K562 (cell line): ENCODE measurements around the gene MIXL1. TPM values are rescaled to one million over a fixed set of nuclear protein-coding genes. Genes with fewer than 3 reads are reported as not detected.
A peak's percentile ranks its signal among the peaks of the same experiment; 100 is the strongest.
"Not testable (repeated sequence)": the region's sequence is repeated elsewhere in the genome, so short reads cannot be mapped to it uniquely, and the experiment has no call there.

Experiments used
- ATAC-seq: fragments of 200-7000 bp; cut with Tn5 transposase; 3 replicates; pipeline ENCODE4 v1.9.1; 2020; ENCODE audit warnings: moderate library complexity
- BruUV-seq: library from RNA; stranded (reverse); fragments of 400-500 nt; replicated peaks from 2 replicates; lab custom pipeline; 2021; lab: Mats Ljungman, UMichigan
- CTCF ChIA-PET: fragments of 300-600 bp; formaldehyde crosslinking; extraction: SDS; loops from one replicate; lab custom pipeline; 2021; ENCODE audit warnings: low intra/inter-chr PET ratio; lab: Yijun Ruan, JAX
- POLR2A ChIA-PET: fragments of 300-600, 350-650 bp; sonication (Branson Sonifier 250); formaldehyde crosslinking; extraction: SDS; loops from one replicate; lab custom pipeline; 2021; ENCODE audit warnings: antibody characterized with exemption, inconsistent platforms; lab: Yijun Ruan, JAX
- DNase-seq, 4 experiments: peaks; one replicate each; pipeline versions ENCODE4 v3.0.0 to v3.0.0-alpha.2; 2011 to 2018; ENCODE audit warnings: low spot score in 3 of 4, mixed read lengths in 3 of 4; ENCODE audit errors: extremely low read depth in 1 of 4
- FAIRE-seq: peaks from 2 replicates; lab custom pipeline; 2011; peaks lifted over from hg19 to GRCh38; lab: Jason Lieb, UNC
- H2AFZ ChIP-seq: 2 replicates; pipeline ENCODE4 v1.6.0; 2011; ENCODE audit warnings: low read depth, low read length, control low read depth, inconsistent platforms
- H3K27ac ChIP-seq: fragments of 200-600 bp; 3 replicates; pipeline ENCODE4 v1.8.0; 2011; ENCODE audit warnings: low read depth, mild to moderate bottlenecking, control low read depth, inconsistent platforms, low read length, moderate library complexity, mixed read lengths; ENCODE audit errors: extremely low read depth
- H3K27me3 ChIP-seq, 2 experiments: fragments of 300-600 bp in 1 of 2; 2 replicates in 1 of 2; 3 replicates in 1 of 2; pipeline versions ENCODE4 v1.6.0 to v1.8.0; 2011; ENCODE audit warnings: inconsistent platforms in 2 of 2, low read length in 2 of 2, mild to moderate bottlenecking in 1 of 2, mixed read lengths in 1 of 2, moderate library complexity in 1 of 2; ENCODE audit not compliant: control insufficient read depth in 2 of 2, insufficient read depth in 2 of 2
- H3K36me3 ChIP-seq: fragments of 300-600 bp; 3 replicates; pipeline ENCODE4 v1.8.0; 2011; ENCODE audit warnings: mild to moderate bottlenecking, low read length, inconsistent platforms; ENCODE audit not compliant: control insufficient read depth, insufficient read depth
- H3K4me1 ChIP-seq, 2 experiments: fragments of 200-600 bp in 1 of 2; replicated peaks in 1 of 2; 2 replicates in 1 of 2; 3 replicates in 1 of 2; pipeline versions ENCODE4 v1.5.1 to v1.8.0; 2011; ENCODE audit warnings: inconsistent platforms in 2 of 2, low read length in 2 of 2, mild to moderate bottlenecking in 1 of 2, mixed read lengths in 1 of 2, moderate library complexity in 1 of 2; ENCODE audit not compliant: control insufficient read depth in 2 of 2, insufficient read depth in 2 of 2
- H3K4me2 ChIP-seq: 2 replicates; pipeline ENCODE4 v1.6.1; 2011; ENCODE audit warnings: low read length, control low read depth, inconsistent platforms, mixed read lengths; ENCODE audit not compliant: insufficient read depth
- H3K4me3 ChIP-seq: fragments of 200-600 bp; sonication (generic), shearing (Covaris generic); 2 replicates; pipeline ENCODE4 v1.5.1; 2016; ENCODE audit warnings: control low read depth, inconsistent platforms
- H3K79me2 ChIP-seq: fragments of 200-600 bp; 3 replicates; pipeline ENCODE4 v1.8.0; 2011; ENCODE audit warnings: low read length, inconsistent platforms; ENCODE audit not compliant: control insufficient read depth, insufficient read depth
- H3K9ac ChIP-seq, 2 experiments: 2 replicates each; pipeline versions ENCODE4 v1.6.0 to v1.6.1; 2011; ENCODE audit warnings: low read depth in 2 of 2, low read length in 2 of 2, control low read depth in 1 of 2, inconsistent platforms in 1 of 2, mild to moderate bottlenecking in 1 of 2, mixed read lengths in 1 of 2; ENCODE audit not compliant: insufficient read depth in 1 of 2
- H3K9me1 ChIP-seq: one replicate; pipeline ENCODE4 v1.6.0; 2011; ENCODE audit warnings: inconsistent platforms, mild to moderate bottlenecking, low read length, moderate library complexity; ENCODE audit not compliant: control insufficient read depth, insufficient read depth
- H3K9me3 ChIP-seq: replicated peaks from 2 replicates; pipeline ENCODE4 v1.5.1; 2011; ENCODE audit warnings: low read depth, low read length, inconsistent platforms; ENCODE audit not compliant: control insufficient read depth, insufficient read depth
- H4K20me1 ChIP-seq: replicated peaks from 2 replicates; pipeline ENCODE4 v1.6.1; 2011; ENCODE audit warnings: low read length, inconsistent platforms, mixed read lengths; ENCODE audit not compliant: control insufficient read depth, insufficient read depth
- ARNT ChIP-seq, 2 experiments: fragments of 450-650 bp; IDR thresholded peaks; 2 replicates each; pipeline ENCODE4 v1.6.1; 2016; ENCODE audit warnings: mild to moderate bottlenecking in 1 of 2
- ZNF121 ChIP-seq: sonication (generic); formaldehyde crosslinking; conservative IDR thresholded peaks from 2 replicates; pipeline ENCODE4 v1.8.0; 2022; ENCODE audit warnings: missing genetic modification reagents
- WGBS: fragments of 100-300 bp; shearing (Covaris generic); methylation state at CpG from one replicate; pipeline ENCODE4 v1.1.6; 2016; ENCODE audit warnings: low coverage, mixed read lengths; ENCODE audit not compliant: insufficient coverage; ENCODE audit errors: missing lambda C conversion rate; 5-methylcytosine and 5-hydroxymethylcytosine counted together
- in situ Hi-C: fragments of 300-500 bp; cut with MboI; formaldehyde crosslinking; loops from 4 replicates; pipeline ENCODE4 v1.15.0; 2018; ENCODE audit warnings: inconsistent platforms, mixed read lengths
- intact Hi-C: fragments of 100-400 bp; cut with micrococcal nuclease; formaldehyde crosslinking; loops from 2 replicates; pipeline ENCODE4 v1.14.2; 2022
- polyA plus RNA-seq, 8 experiments: library from polyadenylated mRNA; depleted of rRNA in 4 of 8; stranded (reverse) in 5 of 8; unstranded in 3 of 8; fragments of >200 nt; fragmentation: Nextera tagmentation in 2 of 8; fragmentation: Illumina TruSeq in 1 of 8; extraction: Ambion mirVana in 2 of 8; extraction: Trizol in 1 of 8; gene quantifications; 2 replicates each; pipeline versions ENCODE4 v1.2.1 to v1.2.3, GENCODE V29; 2011 to 2014; ENCODE audit warnings: inconsistent platforms in 1 of 8, missing spikeins in 1 of 8
- total RNA-seq, 7 experiments: library from RNA; depleted of rRNA in 6 of 7; stranded (reverse); fragments of >200 nt in 6 of 7; fragmentation: Illumina TruSeq in 2 of 7; extraction: Trizol in 2 of 7; gene quantifications; 2 replicates each; pipeline versions ENCODE4 v1.2.1 to v1.2.3, GENCODE V29; 2011 to 2021; ENCODE audit warnings: low replicate concordance in 1 of 7

Gene MIXL1
- total and polyA plus RNA-seq, 9 of the 15 experiments (the other 6 are each of a cell fraction or from before 2014, with no cell fraction given), result not detected

DNA sequence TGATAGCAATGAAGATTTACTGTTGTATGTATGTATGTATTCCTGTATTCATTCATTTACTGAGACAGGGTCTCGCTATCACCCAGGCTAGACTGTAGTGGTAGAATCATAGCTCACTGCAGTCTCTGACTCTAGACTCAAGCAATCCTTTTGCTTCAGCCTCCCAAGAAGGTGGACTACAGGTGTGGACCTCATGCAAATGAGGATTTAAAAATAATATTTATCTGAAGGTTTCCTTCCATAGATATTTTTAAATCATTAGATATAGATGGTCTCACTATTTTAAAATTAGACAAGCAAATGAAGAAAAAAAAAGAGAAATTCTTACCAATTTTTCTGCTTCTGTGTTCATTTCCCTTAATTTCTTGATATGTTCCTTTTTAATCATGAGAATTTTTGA lies 27.0 kb downstream of the MIXL1 start:
- TF ChIP-seq ARNT (IDR thresholded peaks at IDR 0.05), result no peak
- no peak for FAIRE-seq
- ChIA-PET CTCF (interaction anchor here (0.8 kb wide), 1 partner anchor 1694 kb away, joined by 5 read pairs; no protein-coding TSS in a partner anchor), POLR2A (no interaction called here)
- ATAC-seq, result no peak
- Histone ChIP-seq H3K36me3 (peaks cover 50% of the 10 kb centered on the region), H3K4me2 (no peak overlapping the region), H3K79me2 (no peaks in the 10 kb centered on the region), H2AFZ (no peak overlapping the region), H3K27me3 (no peaks in the 10 kb centered on the region), H3K4me3 (no peak overlapping the region), H3K27ac (no peak overlapping the region), H3K9ac (no peak overlapping the region), H4K20me1 (no peaks in the 10 kb centered on the region), H3K4me1 (no peaks in the 10 kb centered on the region), H3K9me3 (no peaks in the 10 kb centered on the region), H3K9me1 (no peaks in the 10 kb centered on the region)
- intact Hi-C loops, result no loop called here
- 100% methylated on average over 1 of the region's 1 CpG for WGBS
- DNase-seq, result no peak
- no TSS peak for BruUV-seq
- in situ Hi-C loops, result no loop called here

GRCh38 chr1:226252841-226253240 lies 29.4 kb downstream of the MIXL1 start:
- H3K4me2 ChIP-seq, H3K4me1 ChIP-seq, DNase-seq, H2AFZ ChIP-seq, POLR2A ChIA-PET, H3K9me1 ChIP-seq: not testable (repeated sequence)
- TF ChIP-seq ZNF121 (CRISPR knock-in tag), result peak; percentile 85
- TF ChIP-seq, all 486 proteins: peak for 1; not testable (repeated sequence) for 485
- in situ Hi-C loops, H4K20me1 ChIP-seq, H3K27ac ChIP-seq, H3K4me3 ChIP-seq, FAIRE-seq, BruUV-seq, H3K27me3 ChIP-seq, intact Hi-C loops, H3K79me2 ChIP-seq, CTCF ChIA-PET, H3K9ac ChIP-seq, ATAC-seq, H3K9me3 ChIP-seq: not testable (repeated sequence)
- WGBS, result 92% methylated on average over 7 of the region's 7 CpGs
- H3K36me3 ChIP-seq, result peaks cover 41% of the 10 kb centered on the region
